HepG2 (cell line): Measurements from ENCODE around the gene TYMP. TPM values are rescaled to one million over a fixed set of nuclear protein-coding genes. Genes with fewer than 3 reads are reported as not detected.

Experiments used
- HES4 ChIP-seq: sonication (generic); formaldehyde crosslinking; IDR thresholded peaks from 2 replicates; pipeline ENCODE4 v1.9.0; 2021; ENCODE audit warnings: mild to moderate bottlenecking, missing genetic modification reagents, borderline replicate concordance
- MAFK ChIP-seq, 2 experiments: IDR thresholded peaks in 1 of 2; conservative IDR thresholded peaks in 1 of 2; 2 replicates each; pipeline ENCODE4 v1.6.1; 2011; ENCODE audit warnings: improper control_type of control experiment in 2 of 2, low read length in 2 of 2
- MLLT10 ChIP-seq: sonication (generic); formaldehyde crosslinking; IDR thresholded peaks from 2 replicates; pipeline ENCODE4 v1.4.0; 2020; ENCODE audit warnings: missing genetic modification reagents
- MLX ChIP-seq: IDR thresholded peaks from 2 replicates; pipeline ENCODE4 v1.6.1; 2016
- NR2C2 ChIP-seq: sonication (generic); formaldehyde crosslinking; IDR thresholded peaks from 2 replicates; pipeline ENCODE4 v1.4.0; 2020; ENCODE audit warnings: missing genetic modification reagents, mild to moderate bottlenecking, moderate library complexity, borderline replicate concordance
- RELA ChIP-seq: sonication (generic); formaldehyde crosslinking; IDR thresholded peaks from 2 replicates; pipeline ENCODE4 v1.4.0; 2020; ENCODE audit warnings: missing genetic modification reagents
- SOX13 ChIP-seq, 3 experiments: fragments of 450-650 bp in 1 of 3; sonication (generic) in 1 of 3; formaldehyde crosslinking in 1 of 3; IDR thresholded peaks in 2 of 3; conservative IDR thresholded peaks in 1 of 3; 2 replicates each; pipeline versions ENCODE4 v1.5.0 to v1.6.1; 2016 to 2020; ENCODE audit warnings: antibody characterized with exemption in 1 of 3, mild to moderate bottlenecking in 1 of 3, missing compliant biosample characterization in 1 of 3, missing genetic modification reagents in 1 of 3, moderate library complexity in 1 of 3
- STAG1 ChIP-seq: sonication (generic); formaldehyde crosslinking; IDR thresholded peaks from 2 replicates; pipeline ENCODE4 v1.4.0; 2020; ENCODE audit warnings: missing genetic modification reagents
- ZKSCAN8 ChIP-seq: IDR thresholded peaks from 2 replicates; pipeline ENCODE4 v1.6.1; 2016; ENCODE audit warnings: borderline replicate concordance, missing genetic modification reagents, missing compliant biosample characterization
- ZNF280D ChIP-seq: sonication (generic); formaldehyde crosslinking; IDR thresholded peaks from 2 replicates; pipeline ENCODE4 v1.5.1; 2020; ENCODE audit warnings: mild to moderate bottlenecking, missing genetic modification reagents
- ZNF362 ChIP-seq: sonication (generic); formaldehyde crosslinking; IDR thresholded peaks from 2 replicates; pipeline ENCODE4 v1.4.0; 2020; ENCODE audit warnings: missing genetic modification reagents, mild to moderate bottlenecking, borderline replicate concordance
- ZNF660 ChIP-seq: sonication (generic); formaldehyde crosslinking; IDR thresholded peaks from 2 replicates; pipeline ENCODE4 v1.5.1; 2020; ENCODE audit warnings: mild to moderate bottlenecking, low read depth, missing genetic modification reagents, borderline replicate concordance
- ZNF720 ChIP-seq: sonication (generic); formaldehyde crosslinking; IDR thresholded peaks from 2 replicates; pipeline ENCODE4 v1.4.0; 2020; ENCODE audit warnings: missing genetic modification reagents
- polyA plus RNA-seq, 8 experiments: library from polyadenylated mRNA; depleted of rRNA in 3 of 8; stranded (reverse) in 7 of 8; unstranded in 1 of 8; fragments of >200 nt; fragmentation: Illumina TruSeq in 4 of 8; extraction: Trizol in 4 of 8; gene quantifications; 2 replicates each; pipeline versions ENCODE4 v1.2.1 to v1.2.3, GENCODE V29; 2011 to 2016; ENCODE audit warnings: low read depth in 4 of 8, missing spikeins in 1 of 8, mixed read lengths in 1 of 8; ENCODE audit not compliant: insufficient read depth in 1 of 8
- total RNA-seq, 5 experiments: library from RNA; depleted of rRNA; stranded (reverse); fragments of >200 nt; fragmentation: Illumina TruSeq; extraction: Trizol; gene quantifications; 2 replicates each; pipeline ENCODE4 v1.2.3, GENCODE V29; 2016; ENCODE audit warnings: low read depth in 1 of 5
- TF ChIP-seq, protein P1 (sequence below): sonication (generic); formaldehyde crosslinking; IDR thresholded peaks from 2 replicates; pipeline ENCODE4 v1.5.0; 2020; ENCODE audit warnings: missing genetic modification reagents, mild to moderate bottlenecking, borderline replicate concordance
- TF ChIP-seq, protein P2 (sequence below): sonication (generic); formaldehyde crosslinking; conservative IDR thresholded peaks from 2 replicates; pipeline ENCODE4 v1.4.0; 2020; ENCODE audit warnings: mild to moderate bottlenecking, missing genetic modification reagents, moderate library complexity

Gene TYMP
- total and polyA plus RNA-seq, 2 of the 13 experiments (the other 11 are each of a cell fraction or from before 2014, with no cell fraction given), result 3.9 to 4.3 TPM

GRCh38 chr22:50485221-50486131 lies 44.3 kb downstream of the TYMP start (continued):
- TF ChIP-seq ZNF280D (CRISPR knock-in tag) (peak; percentile 60; the same call in 1 of the 2 replicates), HES4 (CRISPR knock-in tag) (0 out of 2 replicates have a peak, but pooled peaks have one; percentile 39), NR2C2 (CRISPR knock-in tag) (peak; percentile 94), MAFK (conservative IDR thresholded peaks at IDR 0.05 in 1 of 2, IDR thresholded peaks at IDR 0.05 in 1 of 2; ENCODE audit: low read length in 2 of 2) (no peak), ZNF362 (CRISPR knock-in tag) (peak; percentile 86), STAG1 (CRISPR knock-in tag) (no peak), MLLT10 (no peak), MLX (CRISPR knock-in tag) (peak; percentile 99), ZNF660 (CRISPR knock-in tag) (no peak), SOX13 (IDR thresholded peaks at IDR 0.05) (no peak), SOX13 (CRISPR knock-in tag; conservative IDR thresholded peaks at IDR 0.05 in 1 of 2, IDR thresholded peaks at IDR 0.05 in 1 of 2) (peak in 1 of 2 experiments; percentile 39; a peak in 2 of 4 replicates), ZKSCAN8 (CRISPR knock-in tag) (no peak), RELA (CRISPR knock-in tag) (no peak), ZNF720 (no peak)
- TF ChIP-seq, protein P1, sequence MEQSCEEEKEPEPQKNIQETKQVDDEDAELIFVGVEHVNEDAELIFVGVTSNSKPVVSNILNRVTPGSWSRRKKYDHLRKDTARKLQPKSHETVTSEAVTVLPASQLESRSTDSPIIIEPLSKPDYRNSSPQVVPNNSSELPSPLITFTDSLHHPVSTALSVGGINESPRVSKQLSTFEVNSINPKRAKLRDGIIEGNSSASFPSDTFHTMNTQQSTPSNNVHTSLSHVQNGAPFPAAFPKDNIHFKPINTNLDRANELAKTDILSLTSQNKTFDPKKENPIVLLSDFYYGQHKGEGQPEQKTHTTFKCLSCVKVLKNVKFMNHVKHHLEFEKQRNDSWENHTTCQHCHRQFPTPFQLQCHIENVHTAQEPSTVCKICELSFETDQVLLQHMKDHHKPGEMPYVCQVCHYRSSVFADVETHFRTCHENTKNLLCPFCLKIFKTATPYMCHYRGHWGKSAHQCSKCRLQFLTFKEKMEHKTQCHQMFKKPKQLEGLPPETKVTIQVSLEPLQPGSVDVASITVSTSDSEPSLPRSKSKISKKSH, result no peak
- TF ChIP-seq, protein P2, sequence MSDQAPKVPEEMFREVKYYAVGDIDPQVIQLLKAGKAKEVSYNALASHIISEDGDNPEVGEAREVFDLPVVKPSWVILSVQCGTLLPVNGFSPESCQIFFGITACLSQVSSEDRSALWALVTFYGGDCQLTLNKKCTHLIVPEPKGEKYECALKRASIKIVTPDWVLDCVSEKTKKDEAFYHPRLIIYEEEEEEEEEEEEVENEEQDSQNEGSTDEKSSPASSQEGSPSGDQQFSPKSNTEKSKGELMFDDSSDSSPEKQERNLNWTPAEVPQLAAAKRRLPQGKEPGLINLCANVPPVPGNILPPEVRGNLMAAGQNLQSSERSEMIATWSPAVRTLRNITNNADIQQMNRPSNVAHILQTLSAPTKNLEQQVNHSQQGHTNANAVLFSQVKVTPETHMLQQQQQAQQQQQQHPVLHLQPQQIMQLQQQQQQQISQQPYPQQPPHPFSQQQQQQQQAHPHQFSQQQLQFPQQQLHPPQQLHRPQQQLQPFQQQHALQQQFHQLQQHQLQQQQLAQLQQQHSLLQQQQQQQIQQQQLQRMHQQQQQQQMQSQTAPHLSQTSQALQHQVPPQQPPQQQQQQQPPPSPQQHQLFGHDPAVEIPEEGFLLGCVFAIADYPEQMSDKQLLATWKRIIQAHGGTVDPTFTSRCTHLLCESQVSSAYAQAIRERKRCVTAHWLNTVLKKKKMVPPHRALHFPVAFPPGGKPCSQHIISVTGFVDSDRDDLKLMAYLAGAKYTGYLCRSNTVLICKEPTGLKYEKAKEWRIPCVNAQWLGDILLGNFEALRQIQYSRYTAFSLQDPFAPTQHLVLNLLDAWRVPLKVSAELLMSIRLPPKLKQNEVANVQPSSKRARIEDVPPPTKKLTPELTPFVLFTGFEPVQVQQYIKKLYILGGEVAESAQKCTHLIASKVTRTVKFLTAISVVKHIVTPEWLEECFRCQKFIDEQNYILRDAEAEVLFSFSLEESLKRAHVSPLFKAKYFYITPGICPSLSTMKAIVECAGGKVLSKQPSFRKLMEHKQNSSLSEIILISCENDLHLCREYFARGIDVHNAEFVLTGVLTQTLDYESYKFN (CRISPR knock-in tag), result peak; percentile 54
